GM12878 (cell line): Measurements from ENCODE around the gene MYLK4. TPM values are rescaled to one million over a fixed set of nuclear protein-coding genes. Genes with fewer than 3 reads are reported as not detected.

Experiments
- ATAC-seq: fragments of 200-7000 bp; cut with Tn5 transposase; 3 replicates; pipeline ENCODE4 v1.9.1; 2020; ENCODE audit warnings: mild to moderate bottlenecking, moderate library complexity
- BruUV-seq: library from RNA; stranded (reverse); fragments of 400-500 nt; replicated peaks from 2 replicates; lab custom pipeline; 2021; lab: Mats Ljungman, UMichigan
- CTCF ChIA-PET: fragments of 300-600 bp; sonication (Branson Sonifier 250); formaldehyde crosslinking; extraction: SDS; loops from one replicate; lab custom pipeline; 2021; ENCODE audit warnings: inconsistent platforms; lab: Yijun Ruan, JAX
- POLR2A ChIA-PET: fragments of 350-600 bp; formaldehyde crosslinking; extraction: SDS; loops from one replicate; lab custom pipeline; 2021; ENCODE audit warnings: inconsistent platforms; lab: Charles Lee
- RAD21 ChIA-PET: fragments of 300-600 bp; sonication (Branson Sonifier 250); formaldehyde crosslinking; loops from one replicate; lab custom pipeline; 2023; ENCODE audit warnings: antibody characterized with exemption; ENCODE audit not compliant: unreplicated experiment; lab: Charles Lee
- SMC1A ChIA-PET: fragments of 300-600 bp; sonication (Branson Sonifier 250); formaldehyde crosslinking; loops from one replicate; lab custom pipeline; 2023; ENCODE audit not compliant: unreplicated experiment, uncharacterized antibody; lab: Charles Lee
- DNase-seq: peaks from one replicate; pipeline ENCODE4 v3.0.0-alpha.2; 2011; ENCODE audit warnings: low read depth, low spot score
- FAIRE-seq: peaks from 3 replicates; lab custom pipeline; 2011; peaks lifted over from hg19 to GRCh38; lab: Jason Lieb, UNC
- H2AFZ ChIP-seq: 2 replicates; pipeline ENCODE4 v1.6.0; 2011; ENCODE audit warnings: low read depth, low read length, control low read depth; ENCODE audit not compliant: control insufficient read depth
- H3K27ac ChIP-seq: 2 replicates; pipeline ENCODE4 v1.5.1; 2011; ENCODE audit warnings: control low read depth; ENCODE audit not compliant: control insufficient read depth, insufficient read depth
- H3K27me3 ChIP-seq, 2 experiments: replicated peaks in 1 of 2; 2 replicates each; pipeline versions ENCODE4 v1.6.0 to v1.6.1; 2011; ENCODE audit warnings: low read length in 1 of 2; ENCODE audit not compliant: control insufficient read depth in 2 of 2, insufficient read depth in 2 of 2
- H3K36me3 ChIP-seq, 2 experiments: 2 replicates each; pipeline ENCODE4 v1.5.1; 2011; ENCODE audit warnings: low read length in 1 of 2; ENCODE audit not compliant: control insufficient read depth in 2 of 2, insufficient read depth in 2 of 2
- H3K4me1 ChIP-seq: 2 replicates; pipeline ENCODE4 v1.6.1; 2011; ENCODE audit warnings: mild to moderate bottlenecking, low read length, moderate library complexity, mixed read lengths; ENCODE audit not compliant: control insufficient read depth, insufficient read depth
- H3K4me2 ChIP-seq: 2 replicates; pipeline ENCODE4 v1.6.0; 2011; ENCODE audit warnings: control low read depth; ENCODE audit not compliant: control insufficient read depth, insufficient read depth
- H3K4me3 ChIP-seq: fragments of 200-600 bp; sonication (generic); 2 replicates; pipeline ENCODE4 v1.5.1; 2016
- H3K79me2 ChIP-seq: 2 replicates; pipeline ENCODE4 v1.6.0; 2011; ENCODE audit warnings: low read length; ENCODE audit not compliant: control insufficient read depth, insufficient read depth
- H3K9ac ChIP-seq: 2 replicates; pipeline ENCODE4 v1.8.0; 2011; ENCODE audit warnings: low read length, control low read depth, mixed read lengths; ENCODE audit not compliant: control insufficient read depth, insufficient read depth
- H3K9me3 ChIP-seq: replicated peaks from 3 replicates; pipeline ENCODE4 v1.5.1; 2011; ENCODE audit warnings: mild to moderate bottlenecking, low read length; ENCODE audit not compliant: control insufficient read depth, insufficient read depth
- H4K20me1 ChIP-seq: 2 replicates; pipeline ENCODE4 v1.6.0; 2011; ENCODE audit not compliant: control insufficient read depth, insufficient read depth
- BRCA1 ChIP-seq: IDR thresholded peaks from 2 replicates; pipeline ENCODE4 v1.6.1; 2011; ENCODE audit warnings: low read depth, low read length, improper control_type of control experiment
- CBX5 ChIP-seq: sonication (generic); IDR thresholded peaks from 2 replicates; pipeline ENCODE4 v1.6.1; 2016; ENCODE audit warnings: low read depth, moderate library complexity, mild to moderate bottlenecking, inconsistent platforms
- CHD1 ChIP-seq: IDR thresholded peaks from 2 replicates; pipeline ENCODE4 v1.6.1; 2012; ENCODE audit warnings: low read depth, low read length, improper control_type of control experiment
- EGR1 ChIP-seq, 2 experiments: IDR thresholded peaks; 1 replicate in 1 of 2; 2 replicates in 1 of 2; pipeline ENCODE4 v1.6.1; 2011 to 2012; ENCODE audit warnings: low read depth in 2 of 2, low read length in 2 of 2, borderline replicate concordance in 1 of 2, mild to moderate bottlenecking in 1 of 2, moderate library complexity in 1 of 2
- EZH2 ChIP-seq: IDR thresholded peaks from 2 replicates; pipeline ENCODE4 v1.6.1; 2012; ENCODE audit warnings: low read depth, mild to moderate bottlenecking, control low read depth, inconsistent platforms, low read length, borderline replicate concordance; ENCODE audit not compliant: control insufficient read depth
- IRF4 ChIP-seq: IDR thresholded peaks from 2 replicates; pipeline ENCODE4 v1.6.1; 2011; ENCODE audit warnings: low read depth, low read length
- MEF2A ChIP-seq: IDR thresholded peaks from 2 replicates; pipeline ENCODE4 v1.6.1; 2011; ENCODE audit warnings: low read depth, mild to moderate bottlenecking, low read length, moderate library complexity; ENCODE audit not compliant: insufficient read depth
- NFYB ChIP-seq: IDR thresholded peaks from 2 replicates; pipeline ENCODE4 v1.6.1; 2011; ENCODE audit warnings: low read depth, mild to moderate bottlenecking, low read length, improper control_type of control experiment, moderate library complexity; ENCODE audit not compliant: insufficient read depth
- NR2C1 ChIP-seq: fragments of 450-650 bp; IDR thresholded peaks from 2 replicates; pipeline ENCODE4 v1.6.1; 2017; ENCODE audit warnings: antibody characterized with exemption, mild to moderate bottlenecking, moderate library complexity
- PAX5 ChIP-seq: IDR thresholded peaks from 2 replicates; pipeline ENCODE4 v1.6.1; 2011; ENCODE audit warnings: low read depth, low read length, borderline replicate concordance
- PML ChIP-seq: IDR thresholded peaks from 2 replicates; pipeline ENCODE4 v1.6.1; 2012; ENCODE audit warnings: low read length, inconsistent platforms
- POLR2AphosphoS5 ChIP-seq: IDR thresholded peaks from 2 replicates; pipeline ENCODE4 v1.6.1; 2011; ENCODE audit warnings: mild to moderate bottlenecking, low read length, inconsistent platforms
- POU2F2 ChIP-seq: IDR thresholded peaks from 3 replicates; pipeline ENCODE4 v1.6.1; 2011; ENCODE audit warnings: low read depth, mild to moderate bottlenecking, low read length, borderline replicate concordance
- SMARCA5 ChIP-seq: fragments of 450-650 bp; IDR thresholded peaks from 2 replicates; pipeline ENCODE4 v1.6.1; 2017; ENCODE audit warnings: mild to moderate bottlenecking
- SMC3 ChIP-seq: IDR thresholded peaks from 2 replicates; pipeline ENCODE4 v1.6.1; 2011; ENCODE audit warnings: low read length, improper control_type of control experiment, borderline replicate concordance
- YY1 ChIP-seq: IDR thresholded peaks from 2 replicates; pipeline ENCODE4 v1.6.1; 2011; ENCODE audit warnings: low read depth, mild to moderate bottlenecking, low read length
- ZBED1 ChIP-seq: IDR thresholded peaks from 2 replicates; pipeline ENCODE4 v1.6.1; 2016; ENCODE audit warnings: borderline replicate concordance
- WGBS: methylation state at CpG from one replicate; pipeline ENCODE4 v1.1.6; 2016; ENCODE audit warnings: low lambda C conversion rate; ENCODE audit not compliant: insufficient replicate concordance, insufficient coverage; ENCODE audit errors: missing lambda C conversion rate; 5-methylcytosine and 5-hydroxymethylcytosine counted together
- in situ Hi-C: fragments of 300-500 bp; cut with MboI; formaldehyde crosslinking; loops from 9 replicates; pipeline ENCODE4 v1.14.3; 2018; ENCODE audit warnings: mixed read lengths
- intact Hi-C: fragments of 100-400 bp; cut with micrococcal nuclease; formaldehyde crosslinking; loops from one replicate; pipeline ENCODE4 v1.14.2; 2022; ENCODE audit not compliant: unreplicated experiment
- polyA plus RNA-seq, 11 experiments: library from polyadenylated mRNA; depleted of rRNA in 4 of 11; unstranded in 6 of 11; stranded (reverse) in 5 of 11; fragments of >200 nt; fragmentation: Nextera tagmentation in 4 of 11; fragmentation: Illumina TruSeq in 1 of 11; extraction: Ambion mirVana in 4 of 11; extraction: Trizol in 1 of 11; gene quantifications; 1 replicate in 1 of 11; 2 replicates in 10 of 11; pipeline versions ENCODE4 v1.2.1 to v1.2.3, GENCODE V29; 2011 to 2016; ENCODE audit warnings: inconsistent platforms in 2 of 11, missing spikeins in 2 of 11, low read depth in 1 of 11
- total RNA-seq, 4 experiments: library from RNA; depleted of rRNA in 3 of 4; stranded (reverse); fragments of >200 nt in 3 of 4; fragmentation: Illumina TruSeq in 1 of 4; extraction: Trizol in 1 of 4; gene quantifications; 2 replicates each; pipeline versions ENCODE4 v1.2.1 to v1.2.3, GENCODE V29; 2013 to 2021
- TF ChIP-seq, protein P1 (sequence below): fragments of 450-650 bp; IDR thresholded peaks from 2 replicates; pipeline ENCODE4 v1.6.1; 2014; ENCODE audit warnings: mild to moderate bottlenecking
- TF ChIP-seq, protein P2 (sequence below): fragments of 150-350 bp; IDR thresholded peaks from 2 replicates; pipeline ENCODE4 v1.6.1; 2014; ENCODE audit warnings: mild to moderate bottlenecking, low read depth, low read length

The MYLK4 gene
- total and polyA plus RNA-seq, 10 of the 15 experiments (the other 5 are each of a cell fraction or from before 2014, with no cell fraction given) = under 0.01 to 0.09 (median 0.05) TPM; not detected in 1

DNA sequence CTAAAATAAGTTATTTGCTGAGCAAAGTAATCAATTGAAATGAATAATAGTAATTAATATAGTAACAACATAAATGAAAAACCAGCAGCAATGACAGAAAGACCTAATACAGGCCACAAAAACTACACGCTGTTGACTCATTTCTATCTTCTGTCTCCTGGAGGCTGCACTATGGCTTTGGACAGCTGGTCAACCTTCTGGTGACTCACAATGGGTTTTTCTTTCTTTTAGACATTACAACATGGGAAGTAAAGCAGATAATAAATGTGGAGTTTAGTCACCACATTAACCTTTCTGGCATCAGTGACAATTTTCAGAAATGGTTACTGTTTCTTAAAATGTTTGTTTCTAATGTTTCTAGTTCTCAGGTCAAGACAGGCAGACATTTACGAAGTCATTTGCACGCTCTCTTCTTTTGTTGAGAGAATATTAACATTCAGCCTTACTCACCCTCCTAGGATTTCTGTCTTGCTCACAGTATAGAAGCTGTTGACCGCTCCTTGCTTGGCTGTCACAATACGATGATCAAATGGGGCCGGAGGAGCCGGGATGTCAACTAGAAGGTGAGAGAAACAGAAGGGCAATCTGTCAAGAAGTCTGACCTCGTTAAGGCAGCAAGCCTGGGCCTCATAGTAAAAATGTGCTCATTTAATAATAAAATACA, 62.2 kb downstream of the MYLK4 start (continued):
- TF ChIP-seq NFYB = no peak
- no peak for TF ChIP-seq ZBED1
- TF ChIP-seq YY1 = no peak
- TF ChIP-seq CHD1 = no peak
- no peak for TF ChIP-seq SMARCA5
- TF ChIP-seq EZH2 = no peak
- TF ChIP-seq PML = no peak
- TF ChIP-seq, protein P1, sequence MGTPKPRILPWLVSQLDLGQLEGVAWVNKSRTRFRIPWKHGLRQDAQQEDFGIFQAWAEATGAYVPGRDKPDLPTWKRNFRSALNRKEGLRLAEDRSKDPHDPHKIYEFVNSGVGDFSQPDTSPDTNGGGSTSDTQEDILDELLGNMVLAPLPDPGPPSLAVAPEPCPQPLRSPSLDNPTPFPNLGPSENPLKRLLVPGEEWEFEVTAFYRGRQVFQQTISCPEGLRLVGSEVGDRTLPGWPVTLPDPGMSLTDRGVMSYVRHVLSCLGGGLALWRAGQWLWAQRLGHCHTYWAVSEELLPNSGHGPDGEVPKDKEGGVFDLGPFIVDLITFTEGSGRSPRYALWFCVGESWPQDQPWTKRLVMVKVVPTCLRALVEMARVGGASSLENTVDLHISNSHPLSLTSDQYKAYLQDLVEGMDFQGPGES = no peak
- TF ChIP-seq, all 136 proteins: peak for 0

DNA sequence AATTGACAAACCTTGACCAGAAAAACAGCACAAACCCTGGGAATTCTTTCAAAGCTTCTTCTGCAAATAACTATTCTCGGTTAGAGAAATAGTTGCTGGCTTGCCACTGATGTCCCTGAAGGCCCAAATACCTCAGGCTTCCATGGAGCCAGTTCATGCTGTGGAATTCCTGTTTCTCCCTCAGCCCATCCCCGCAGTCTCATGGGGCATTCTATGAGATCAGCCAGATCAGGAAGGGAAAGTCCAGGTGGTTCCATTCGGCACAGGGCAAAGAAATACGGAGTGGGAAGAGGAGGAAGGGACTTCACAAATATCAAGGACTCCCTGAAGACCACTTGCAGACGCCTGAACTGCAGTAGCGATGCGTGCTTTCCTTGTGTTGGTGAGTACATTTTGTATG, 63.3 kb downstream of the MYLK4 start:
- in situ Hi-C loops = no loop called here
- BruUV-seq = no TSS peak
- RAD21 ChIA-PET = no interaction called here
- no peak overlapping the region for H3K9ac ChIP-seq
- CTCF ChIA-PET = no interaction called here
- TF ChIP-seq POLR2AphosphoS5 (no peak), NR2C1 (no peak), PAX5 (no peak), IRF4 (no peak), CBX5 (no peak), SMC3 (no peak), POU2F2 (no peak), MEF2A (no peak), YY1 (no peak), BRCA1 (no peak), EGR1 (IDR thresholded peaks at IDR 0.05; ENCODE audit: borderline replicate concordance in 1 of 2, low read depth in 2 of 2, low read length in 2 of 2) (no peak)
- TF ChIP-seq, protein P2, sequence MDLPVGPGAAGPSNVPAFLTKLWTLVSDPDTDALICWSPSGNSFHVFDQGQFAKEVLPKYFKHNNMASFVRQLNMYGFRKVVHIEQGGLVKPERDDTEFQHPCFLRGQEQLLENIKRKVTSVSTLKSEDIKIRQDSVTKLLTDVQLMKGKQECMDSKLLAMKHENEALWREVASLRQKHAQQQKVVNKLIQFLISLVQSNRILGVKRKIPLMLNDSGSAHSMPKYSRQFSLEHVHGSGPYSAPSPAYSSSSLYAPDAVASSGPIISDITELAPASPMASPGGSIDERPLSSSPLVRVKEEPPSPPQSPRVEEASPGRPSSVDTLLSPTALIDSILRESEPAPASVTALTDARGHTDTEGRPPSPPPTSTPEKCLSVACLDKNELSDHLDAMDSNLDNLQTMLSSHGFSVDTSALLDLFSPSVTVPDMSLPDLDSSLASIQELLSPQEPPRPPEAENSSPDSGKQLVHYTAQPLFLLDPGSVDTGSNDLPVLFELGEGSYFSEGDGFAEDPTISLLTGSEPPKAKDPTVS = no peak
- H3K36me3 ChIP-seq = no peaks in the 10 kb centered on the region
- intact Hi-C loops = no loop called here
- H3K27ac ChIP-seq = no peak overlapping the region
- H3K79me2 ChIP-seq = no peaks in the 10 kb centered on the region
- SMC1A ChIA-PET = interaction anchor here (0.6 kb wide), 1 partner anchor 814 kb away, joined by 3 read pairs; no protein-coding TSS in a partner anchor
- no peak overlapping the region for H3K4me2 ChIP-seq
- H4K20me1 ChIP-seq = no peaks in the 10 kb centered on the region; the same call in 1 of the 2 replicates
- H2AFZ ChIP-seq = no peak overlapping the region
- no peaks in the 10 kb centered on the region; a peak in 2 of 4 replicates for H3K27me3 ChIP-seq
- no peak for FAIRE-seq
- no peaks in the 10 kb centered on the region for H3K9me3 ChIP-seq
- 64% methylated on average over 7 of the region's 7 CpGs for WGBS
- H3K4me1 ChIP-seq = no peaks in the 10 kb centered on the region
- DNase-seq = no peak
- no peak overlapping the region for H3K4me3 ChIP-seq
- POLR2A ChIA-PET = no interaction called here
- ATAC-seq = no peak
